Muscle of leg (tissue), 11 donors: ENCODE results near the gene LSAMP. TPM values are rescaled to one million over a fixed set of nuclear protein-coding genes. Genes with fewer than 3 reads are reported as not detected.
A peak's percentile ranks its signal among the peaks of the same experiment; 100 is the strongest.

Experiments
- DNase-seq: peaks from one replicate; pipeline ENCODE4 v3.0.0; 2013
- H3K27ac ChIP-seq: one replicate; pipeline ENCODE4 v1.5.1; 2013; ENCODE audit warnings: mild to moderate bottlenecking, low read length, control low read depth
- H3K27me3 ChIP-seq: one replicate; pipeline ENCODE4 v1.6.1; 2013; ENCODE audit warnings: low read length; ENCODE audit not compliant: control insufficient read depth, insufficient read depth
- H3K36me3 ChIP-seq: one replicate; pipeline ENCODE4 v1.6.1; 2013; ENCODE audit warnings: low read length; ENCODE audit not compliant: control insufficient read depth, insufficient read depth
- H3K4me1 ChIP-seq: one replicate; pipeline ENCODE4 v1.6.1; 2013; ENCODE audit warnings: low read length; ENCODE audit not compliant: control insufficient read depth, insufficient read depth
- H3K4me3 ChIP-seq: one replicate; pipeline ENCODE4 v1.5.1; 2013; ENCODE audit warnings: low read length, control low read depth
- H3K9me3 ChIP-seq: replicated peaks from 2 replicates; pipeline ENCODE4 v1.6.1; 2013; ENCODE audit warnings: low read depth, low read length; ENCODE audit not compliant: control insufficient read depth
- WGBS: methylation state at CpG from one replicate; pipeline ENCODE4 v1.1.5; 2013; ENCODE audit warnings: missing lambda C conversion rate; ENCODE audit not compliant: insufficient coverage; 5-methylcytosine and 5-hydroxymethylcytosine counted together
- polyA plus RNA-seq, 8 donors: library from polyadenylated mRNA; unstranded; fragments of 120-200 nt; gene quantifications; one replicate each; pipeline versions ENCODE4 v1.2.1 to v1.2.3, GENCODE V29; 2013; ENCODE audit warnings: inconsistent platforms in 1 of 8, low replicate concordance in 1 of 8; ENCODE audit not compliant: insufficient read length in 8 of 8, insufficient read depth in 1 of 8
- total RNA-seq: library from RNA; stranded (reverse); fragments of 120-200 nt; gene quantifications from one replicate; pipeline ENCODE4 v1.2.4, GENCODE V29; 2013

Gene LSAMP
- total and polyA plus RNA-seq, 9 donors: 3.5 to 13.4 (median 6.3) TPM

DNA sequence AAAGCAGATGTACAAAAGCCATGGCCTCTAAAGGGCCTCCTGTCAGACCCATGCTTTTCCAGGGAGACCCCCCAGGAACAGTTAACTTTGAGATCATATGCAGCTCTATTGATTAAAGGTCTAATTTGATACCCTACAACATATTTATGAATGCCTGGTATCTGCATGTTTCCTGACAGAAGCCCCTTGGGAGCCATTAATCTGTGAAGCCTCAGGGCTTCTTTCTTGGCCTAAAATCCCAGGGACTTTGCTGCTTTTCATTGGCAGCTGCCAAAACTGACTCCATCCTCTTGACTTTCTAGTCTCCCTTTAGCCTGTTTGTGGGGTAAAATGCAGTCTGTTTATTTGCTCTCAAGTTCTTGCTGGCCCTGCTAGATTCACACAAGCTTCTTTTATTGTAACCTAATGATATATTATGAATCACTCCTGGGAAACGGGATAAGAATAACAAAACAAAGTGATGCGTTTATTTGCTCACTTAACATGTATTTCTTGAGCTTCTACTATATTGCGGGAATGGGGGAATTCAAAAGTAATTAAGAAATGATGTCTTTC, 257.0 kb downstream of the LSAMP start:
- H3K9me3 ChIP-seq: no peaks in the 10 kb centered on the region
- no peak for DNase-seq
- no peaks in the 10 kb centered on the region for H3K4me1 ChIP-seq
- no peak overlapping the region for H3K4me3 ChIP-seq
- H3K36me3 ChIP-seq: no peaks in the 10 kb centered on the region
- no peak overlapping the region for H3K27ac ChIP-seq
- H3K27me3 ChIP-seq: no peaks in the 10 kb centered on the region
- no CpG with 5 or more reads among the region's 3 CpGs for WGBS

DNA sequence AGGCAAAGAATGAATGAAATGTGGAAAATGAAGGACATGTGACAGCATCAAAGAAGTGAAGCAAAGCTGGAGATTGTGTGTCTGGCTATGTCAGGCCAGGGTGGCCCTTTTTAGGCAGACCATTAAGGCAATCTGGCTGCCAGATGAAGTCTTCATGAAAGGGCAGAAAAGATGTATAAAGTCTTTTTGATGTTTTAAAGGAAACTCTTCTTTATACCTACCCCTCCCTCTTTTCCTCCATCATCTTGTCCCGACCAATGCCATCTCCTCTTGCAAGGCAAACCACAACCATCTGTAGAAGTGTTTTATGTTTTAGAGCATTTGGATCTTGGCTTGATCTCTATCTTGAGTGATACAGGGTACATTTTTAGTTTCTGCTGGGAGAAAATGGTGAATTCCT, 259.2 kb downstream of the LSAMP start:
- no peaks in the 10 kb centered on the region for H3K36me3 ChIP-seq
- no peaks in the 10 kb centered on the region for H3K27me3 ChIP-seq
- H3K9me3 ChIP-seq: no peaks in the 10 kb centered on the region
- H3K27ac ChIP-seq: no peak overlapping the region
- no peak for DNase-seq
- no peak overlapping the region for H3K4me3 ChIP-seq
- WGBS: no CpG with 5 or more reads among the region's 1 CpG
- H3K4me1 ChIP-seq: no peaks in the 10 kb centered on the region

DNA sequence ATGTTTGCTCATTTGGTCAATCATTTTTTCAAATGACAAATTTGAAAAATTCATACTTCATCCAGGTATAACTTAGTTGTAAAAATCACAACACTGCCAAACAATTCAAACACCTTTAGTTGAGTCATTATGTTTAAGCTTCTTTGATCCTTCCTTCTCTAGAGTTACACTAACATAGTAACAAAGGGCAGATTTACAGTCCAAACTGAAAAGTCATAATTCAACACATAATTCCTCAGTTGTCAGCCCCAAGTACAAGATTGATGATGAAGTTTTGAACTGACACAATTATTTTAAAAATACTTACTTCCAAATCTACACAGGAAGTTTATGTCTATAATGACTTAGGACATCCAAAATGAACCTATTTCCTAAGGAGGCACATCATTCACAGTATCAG, 264.1 kb downstream of the LSAMP start:
- no peaks in the 10 kb centered on the region for H3K4me1 ChIP-seq
- no peaks in the 10 kb centered on the region for H3K9me3 ChIP-seq
- no peak overlapping the region for H3K27ac ChIP-seq
- no peaks in the 10 kb centered on the region for H3K36me3 ChIP-seq
- DNase-seq: no peak
- no peak overlapping the region for H3K4me3 ChIP-seq
- no peaks in the 10 kb centered on the region for H3K27me3 ChIP-seq

DNA sequence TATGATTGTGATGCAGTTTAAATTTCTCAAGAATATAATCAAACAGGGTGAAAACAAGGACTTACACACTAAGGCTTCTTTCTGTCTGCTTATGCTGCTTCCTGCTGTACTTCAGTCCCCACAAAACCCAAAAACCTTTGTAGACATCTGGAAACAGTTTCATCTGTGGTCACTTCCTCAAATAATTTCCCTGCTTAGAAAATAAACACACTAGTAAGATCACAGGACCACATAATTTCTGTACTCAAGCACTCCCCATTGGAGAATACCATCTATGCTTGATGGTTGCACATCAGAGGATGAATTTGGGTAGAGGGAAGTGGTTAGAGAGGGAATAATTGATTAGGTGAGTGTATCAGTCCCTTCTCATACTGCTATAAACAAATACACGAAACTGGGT, 266.2 kb downstream of the LSAMP start:
- no peaks in the 10 kb centered on the region for H3K27me3 ChIP-seq
- no peak overlapping the region for H3K27ac ChIP-seq
- H3K9me3 ChIP-seq: no peaks in the 10 kb centered on the region
- DNase-seq: peak; percentile 71
- WGBS: no CpG with 5 or more reads among the region's 1 CpG
- H3K36me3 ChIP-seq: no peaks in the 10 kb centered on the region
- H3K4me1 ChIP-seq: no peaks in the 10 kb centered on the region
- no peak overlapping the region for H3K4me3 ChIP-seq

DNA sequence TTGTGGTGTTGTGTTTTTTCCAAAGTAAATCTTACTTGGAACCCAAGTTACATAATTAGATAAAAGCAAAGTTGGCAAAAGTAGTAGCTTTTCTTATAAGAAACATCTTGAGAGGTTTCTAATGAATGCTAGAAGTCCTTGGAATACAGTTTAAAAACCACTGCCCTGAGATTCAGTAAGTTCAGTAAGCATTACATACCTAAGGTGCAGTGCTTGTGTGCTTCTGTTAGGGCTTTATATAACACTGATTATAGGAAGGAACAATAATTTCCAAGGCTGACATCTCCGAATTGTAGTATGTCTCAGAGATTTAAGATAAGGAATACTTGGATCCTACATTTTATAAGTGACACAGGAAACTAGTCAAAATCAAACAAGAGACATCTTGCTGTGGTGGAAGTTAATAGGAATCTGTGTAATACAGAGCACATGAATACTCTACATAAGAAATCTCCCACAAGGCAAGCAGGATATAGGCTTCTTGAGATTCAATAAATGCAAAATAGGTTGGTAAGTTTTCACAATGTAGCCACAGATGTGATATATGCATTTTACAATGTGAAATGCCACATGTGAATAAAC, 268.2 kb downstream of the LSAMP start:
- no CpG with 5 or more reads among the region's 1 CpG for WGBS
- Histone ChIP-seq H3K4me3 (no peak overlapping the region), H3K27me3 (no peaks in the 10 kb centered on the region), H3K4me1 (no peaks in the 10 kb centered on the region), H3K27ac (no peak overlapping the region), H3K9me3 (no peaks in the 10 kb centered on the region), H3K36me3 (no peaks in the 10 kb centered on the region)
- DNase-seq: no peak

DNA sequence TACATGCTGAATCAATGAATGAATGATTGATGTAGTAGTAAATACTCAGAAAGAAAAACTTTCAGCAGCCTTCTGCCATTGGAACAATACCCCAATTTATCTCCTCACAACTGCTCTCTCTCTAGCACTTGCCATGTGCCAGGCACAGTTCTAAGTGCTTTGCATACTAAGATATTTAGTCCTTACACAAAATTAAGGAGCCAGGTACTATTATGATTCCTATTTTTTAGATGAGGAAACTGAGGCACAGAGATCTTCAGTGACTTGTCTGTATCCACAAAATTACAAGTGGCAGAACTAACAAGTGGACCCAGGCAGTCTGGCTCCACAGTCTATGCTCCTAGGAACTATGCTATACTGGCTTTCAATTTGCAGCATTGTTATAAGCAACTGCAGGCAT, 279.2 kb downstream of the LSAMP start:
- no peak for DNase-seq
- no peak overlapping the region for H3K4me3 ChIP-seq
- no peaks in the 10 kb centered on the region for H3K9me3 ChIP-seq
- H3K36me3 ChIP-seq: no peaks in the 10 kb centered on the region
- H3K4me1 ChIP-seq: no peaks in the 10 kb centered on the region
- H3K27ac ChIP-seq: no peak overlapping the region
- no peaks in the 10 kb centered on the region for H3K27me3 ChIP-seq

DNA sequence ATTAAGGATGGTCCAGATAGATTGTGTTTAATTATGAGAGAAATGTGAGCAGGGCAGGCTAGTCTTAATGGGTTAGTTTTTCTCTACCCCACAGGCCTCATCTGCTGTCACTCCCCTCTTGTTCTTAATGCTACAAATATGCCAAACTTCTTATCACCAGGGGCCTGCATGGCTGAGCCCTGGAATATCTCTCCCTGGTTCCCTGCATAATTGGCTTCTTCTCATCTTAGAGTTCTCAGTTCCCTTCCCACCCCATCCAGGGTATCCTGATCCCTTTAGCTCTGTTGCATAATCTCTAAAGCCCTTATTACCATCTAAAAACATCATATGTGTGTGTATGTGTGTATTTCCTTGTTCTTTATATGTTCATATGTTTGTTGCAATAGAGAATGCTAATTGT, 279.6 kb downstream of the LSAMP start:
- Histone ChIP-seq H3K4me1 (no peaks in the 10 kb centered on the region), H3K4me3 (no peak overlapping the region), H3K9me3 (no peaks in the 10 kb centered on the region), H3K36me3 (no peaks in the 10 kb centered on the region), H3K27me3 (no peaks in the 10 kb centered on the region), H3K27ac (no peak overlapping the region)
- no peak for DNase-seq

DNA sequence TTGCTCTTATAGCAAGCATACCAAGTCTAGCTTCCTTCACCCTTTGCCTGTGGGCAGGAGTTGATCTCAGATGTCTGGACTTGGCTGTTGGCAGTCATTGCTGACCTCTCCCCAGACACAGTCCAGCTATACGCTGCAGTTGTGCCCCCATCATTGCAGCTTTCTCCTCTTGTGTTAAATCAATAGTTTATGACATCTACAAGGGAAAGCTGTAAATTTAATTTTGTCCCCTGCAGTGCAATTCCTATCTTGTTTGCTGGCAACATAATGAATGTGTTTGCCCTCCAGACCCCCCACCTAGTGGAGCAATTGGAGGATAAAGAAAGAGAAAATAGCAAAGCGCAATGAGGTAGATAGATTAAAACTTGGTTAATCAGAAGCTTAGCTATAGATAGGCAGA, 280.2 kb downstream of the LSAMP start:
- no peak overlapping the region for H3K27ac ChIP-seq
- H3K36me3 ChIP-seq: no peaks in the 10 kb centered on the region
- no peak overlapping the region for H3K4me3 ChIP-seq
- no peaks in the 10 kb centered on the region for H3K4me1 ChIP-seq
- H3K27me3 ChIP-seq: no peaks in the 10 kb centered on the region
- H3K9me3 ChIP-seq: no peaks in the 10 kb centered on the region
- DNase-seq: no peak
- no CpG with 5 or more reads among the region's 2 CpGs for WGBS

DNA sequence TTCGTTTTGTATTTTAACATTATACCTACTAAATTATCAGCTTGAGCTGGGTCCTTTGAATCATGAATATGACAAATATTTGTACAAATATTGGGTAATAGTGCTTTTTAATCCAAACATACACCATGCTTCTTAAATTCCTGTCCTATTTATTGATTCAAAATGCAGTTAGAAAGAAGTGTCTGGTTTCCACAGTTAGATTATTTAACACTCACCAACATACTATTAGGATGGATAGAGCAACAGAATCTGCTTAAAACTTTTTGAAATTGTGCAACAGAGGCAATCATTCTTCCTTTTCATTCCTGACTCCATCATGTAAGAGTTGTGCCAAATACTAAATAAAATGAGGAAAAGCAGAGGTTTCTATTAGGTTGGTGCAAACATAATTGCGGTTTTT, 281.2 kb downstream of the LSAMP start:
- Histone ChIP-seq H3K4me3 (no peak overlapping the region), H3K27ac (no peak overlapping the region), H3K36me3 (no peaks in the 10 kb centered on the region), H3K4me1 (no peaks in the 10 kb centered on the region), H3K27me3 (no peaks in the 10 kb centered on the region), H3K9me3 (no peaks in the 10 kb centered on the region)
- no CpG with 5 or more reads among the region's 2 CpGs for WGBS
- DNase-seq: no peak

DNA sequence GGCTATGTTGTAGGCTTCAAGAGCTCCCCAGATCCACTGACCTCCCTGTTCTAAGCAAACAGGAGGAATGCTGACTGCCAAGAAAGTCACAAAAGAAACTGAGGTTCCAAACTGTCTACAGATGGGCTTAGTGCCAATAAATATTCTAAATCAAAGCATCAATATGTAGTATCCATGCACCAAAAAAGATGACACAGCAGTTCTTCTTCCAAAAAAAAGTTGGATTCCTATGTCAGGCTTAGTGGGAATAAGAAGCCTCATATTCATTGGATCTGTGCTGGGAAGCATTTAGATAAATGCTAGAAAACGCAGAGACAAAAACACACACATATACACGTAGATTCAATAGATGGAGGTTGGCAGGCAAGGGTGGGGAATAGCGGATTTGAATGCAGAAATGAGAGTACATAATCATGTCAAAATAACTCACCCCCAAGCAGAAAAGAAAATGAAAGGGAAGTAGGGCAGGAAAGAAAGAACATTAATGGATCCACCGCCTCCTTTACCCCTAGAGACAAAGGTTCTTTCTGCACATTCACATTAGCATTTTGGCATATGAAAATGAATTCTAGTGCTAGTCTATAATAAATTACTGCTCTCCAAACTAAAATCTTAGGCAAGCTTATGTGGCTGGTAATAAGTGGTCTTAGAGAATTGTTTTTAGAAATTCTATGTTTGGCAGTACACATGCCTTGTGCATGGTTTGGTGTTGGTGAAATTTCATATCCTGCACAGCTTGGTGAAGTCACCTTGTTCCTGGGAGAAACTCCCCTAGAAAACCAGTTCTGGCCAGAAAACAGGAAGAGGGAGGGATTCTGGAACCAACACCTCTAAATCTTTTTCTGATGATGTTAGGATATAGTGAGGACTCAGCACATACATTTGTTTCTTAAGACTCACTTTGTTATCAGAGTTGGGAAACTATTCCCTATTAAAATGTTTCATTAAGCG, 283.4 kb downstream of the LSAMP start:
- Histone ChIP-seq H3K4me3 (no peak overlapping the region), H3K4me1 (no peaks in the 10 kb centered on the region), H3K27me3 (no peaks in the 10 kb centered on the region), H3K9me3 (no peaks in the 10 kb centered on the region), H3K27ac (peak overlapping the region; percentile 42), H3K36me3 (no peaks in the 10 kb centered on the region)
- DNase-seq: peak; percentile 71
- WGBS: no CpG with 5 or more reads among the region's 5 CpGs
